Left ventricle myocardium superior (tissue), 1 donor: ENCODE results near the gene TTC38. TPM values are rescaled to one million over a fixed set of nuclear protein-coding genes. Genes with fewer than 3 reads are reported as not detected.

Experiments used
- ATAC-seq: fragments of 200-7000 bp; cut with Tn5 transposase; one replicate; pipeline ENCODE4 v1.9.1; 2020; ENCODE audit warnings: mild to moderate bottlenecking, moderate library complexity
- DNase-seq: peaks from one replicate; pipeline ENCODE4 v3.0.0-alpha.2; 2020
- intact Hi-C: fragments of 100-400 bp; cut with micrococcal nuclease; formaldehyde crosslinking; loops from one replicate; pipeline ENCODE4 v1.11.0; 2022
- long read RNA-seq: library from polyadenylated mRNA; unstranded; transcript quantifications from one replicate; pipeline ENCODE4 v2.0.0, GENCODE V29; 2021
- total RNA-seq: library from RNA; stranded (reverse); fragmentation: NEBNext Ultra II Directional; extraction: Animal tissue kit (Norgen Biotek cat#: 25700); gene quantifications from one replicate; pipeline ENCODE4 v1.2.1, GENCODE V29; 2021
- donor health status: DM: no; HTN: yes; CAD: no; lungs with severe emphysema.

The TTC38 gene
- 24.0 TPM for total RNA-seq
- long read RNA-seq, transcript TTC38-201 (14 exons, 2,610 nt) = major isoform, 27 of 42 reads
- long read RNA-seq, partial matches to known transcripts = 3 of 42 reads
- long read RNA-seq, other reads (novel, unspliced or antisense) = 12 of 42 reads

GRCh38 chr22:46267431-46268279, at the start of gene TTC38:
Gene TTC38 (plus strand): TSS chr22:46268008. CDS start chr22:46268040, 32 bp downstream.
- intact Hi-C loops = no loop called here
- peak; percentile 98 for DNase-seq
- peak; percentile 97 for ATAC-seq

- DNase-seq (no peak), ATAC-seq (no peak)
- intact Hi-C loops = no loop called here
These were observed 48.2 kb upstream of the TTC38 start for GRCh38 chr22:46219636-46220035.

- ATAC-seq = no peak
These were observed 46.9 kb upstream of the TTC38 start for GRCh38 chr22:46220921-46221320.

GRCh38 chr22:46224044-46224897, 43.5 kb upstream of the TTC38 start:
- intact Hi-C loops = no loop called here
- no peak for DNase-seq
- ATAC-seq = peak; percentile 24

More at GRCh38 chr22:46220921-46221320, 46.9 kb upstream of the TTC38 start:
- no peak for DNase-seq
- intact Hi-C loops = no loop called here

GRCh38 chr22:46224898-46225290, 42.9 kb upstream of the TTC38 start:
- ATAC-seq (no peak), DNase-seq (no peak)
- intact Hi-C loops = no loop called here

- intact Hi-C loops = no loop called here
- no peak for DNase-seq
- ATAC-seq = no peak
These were observed 42.2 kb upstream of the TTC38 start for GRCh38 chr22:46225631-46226030.

- intact Hi-C loops = no loop called here
- no peak for ATAC-seq
- DNase-seq = no peak
These were observed 41.2 kb upstream of the TTC38 start for GRCh38 chr22:46226577-46226976.

GRCh38 chr22:46229701-46230100, 38.1 kb upstream of the TTC38 start:
- intact Hi-C loops = no loop called here
- no peak for DNase-seq
- no peak for ATAC-seq

- DNase-seq (no peak), ATAC-seq (no peak)
- intact Hi-C loops = no loop called here
These were observed 37.4 kb upstream of the TTC38 start for GRCh38 chr22:46230262-46230901.

- intact Hi-C loops = no loop called here
- ATAC-seq (peak; percentile 83), DNase-seq (peak; percentile 67)
These were observed 34.6 kb upstream of the TTC38 start for GRCh38 chr22:46233231-46233630.

- no peak for ATAC-seq
- intact Hi-C loops = no loop called here
- DNase-seq = no peak
These were observed 32.8 kb upstream of the TTC38 start for GRCh38 chr22:46234969-46235368.

- ATAC-seq (peak; percentile 58), DNase-seq (peak; percentile 86)
- intact Hi-C loops = no loop called here
These were observed 30.2 kb upstream of the TTC38 start for GRCh38 chr22:46237453-46238124.

- ATAC-seq (peak; percentile 41), DNase-seq (peak; percentile 49)
- intact Hi-C loops = no loop called here
These were observed 29.3 kb upstream of the TTC38 start for GRCh38 chr22:46238541-46238940.

GRCh38 chr22:46239261-46240048, 28.4 kb upstream of the TTC38 start:
- ATAC-seq = no peak
- intact Hi-C loops = loop anchor here (10.0 kb wide), 1 partner anchor 95 kb away; no protein-coding TSS in a partner anchor
- DNase-seq = no peak

- DNase-seq (no peak), ATAC-seq (no peak)
- intact Hi-C loops = loop anchor here (10.0 kb wide), 1 partner anchor 95 kb away; no protein-coding TSS in a partner anchor
These were observed 27.7 kb upstream of the TTC38 start for GRCh38 chr22:46240073-46240472.

- intact Hi-C loops = loop anchor here (10.0 kb wide), 1 partner anchor 96 kb away; no protein-coding TSS in a partner anchor
- ATAC-seq (no peak), DNase-seq (no peak)
These were observed 27.3 kb upstream of the TTC38 start for GRCh38 chr22:46240506-46240905.

GRCh38 chr22:46240907-46241306, 26.9 kb upstream of the TTC38 start:
- DNase-seq (no peak), ATAC-seq (no peak)
- intact Hi-C loops = loop anchor here (10.0 kb wide), 1 partner anchor 96 kb away; no protein-coding TSS in a partner anchor
